ENCODE measurements around the gene ADGRE2.

Gene ADGRE2

GRCh38 chr19:14758816-14759215, 19.5 kb downstream of the ADGRE2 start:
- Histone ChIP-seq H4K20me1 (ENCODE audit: insufficient read depth, low read length) (no peaks in the 10 kb centered on the region), H3K4me1 (ENCODE audit: insufficient read depth, low read length) (no peaks in the 10 kb centered on the region), H3K9ac (ENCODE audit: low read depth, low read length) (no peak overlapping the region), H2AFZ (ENCODE audit: low read depth, low read length) (no peak overlapping the region), H3K27me3 (ENCODE audit: insufficient read depth, low read length, poor library complexity) (no peaks in the 10 kb centered on the region), H3K36me3 (ENCODE audit: insufficient read depth, low read length) (peaks cover 5% of the 10 kb centered on the region; the same call in 1 of the 2 replicates), H3K4me3 (ENCODE audit: low read depth in 1 of 2, low read length in 2 of 2) (no peak overlapping the region), H3K27ac (ENCODE audit: low read length) (no peak overlapping the region), H3K79me2 (ENCODE audit: insufficient read depth, low read length) (no peaks in the 10 kb centered on the region), H3K4me2 (ENCODE audit: insufficient read depth, low read length) (no peak overlapping the region), H3K9me3 (ENCODE audit: insufficient read depth, low read length, severe bottlenecking) (no peaks in the 10 kb centered on the region)
- TF ChIP-seq EZH2 (IDR thresholded peaks at IDR 0.05; ENCODE audit: borderline replicate concordance, low read depth, low read length, severe bottlenecking), result no peak
- TF ChIP-seq, protein P1, sequence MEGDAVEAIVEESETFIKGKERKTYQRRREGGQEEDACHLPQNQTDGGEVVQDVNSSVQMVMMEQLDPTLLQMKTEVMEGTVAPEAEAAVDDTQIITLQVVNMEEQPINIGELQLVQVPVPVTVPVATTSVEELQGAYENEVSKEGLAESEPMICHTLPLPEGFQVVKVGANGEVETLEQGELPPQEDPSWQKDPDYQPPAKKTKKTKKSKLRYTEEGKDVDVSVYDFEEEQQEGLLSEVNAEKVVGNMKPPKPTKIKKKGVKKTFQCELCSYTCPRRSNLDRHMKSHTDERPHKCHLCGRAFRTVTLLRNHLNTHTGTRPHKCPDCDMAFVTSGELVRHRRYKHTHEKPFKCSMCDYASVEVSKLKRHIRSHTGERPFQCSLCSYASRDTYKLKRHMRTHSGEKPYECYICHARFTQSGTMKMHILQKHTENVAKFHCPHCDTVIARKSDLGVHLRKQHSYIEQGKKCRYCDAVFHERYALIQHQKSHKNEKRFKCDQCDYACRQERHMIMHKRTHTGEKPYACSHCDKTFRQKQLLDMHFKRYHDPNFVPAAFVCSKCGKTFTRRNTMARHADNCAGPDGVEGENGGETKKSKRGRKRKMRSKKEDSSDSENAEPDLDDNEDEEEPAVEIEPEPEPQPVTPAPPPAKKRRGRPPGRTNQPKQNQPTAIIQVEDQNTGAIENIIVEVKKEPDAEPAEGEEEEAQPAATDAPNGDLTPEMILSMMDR (IDR thresholded peaks at IDR 0.05; ENCODE audit: borderline replicate concordance, extremely low read depth, low read length, poor library complexity, severe bottlenecking), result no peak
- ATAC-seq (ENCODE audit: insufficient read depth, low read depth) (no peak), DNase-seq (no peak)

DNA sequence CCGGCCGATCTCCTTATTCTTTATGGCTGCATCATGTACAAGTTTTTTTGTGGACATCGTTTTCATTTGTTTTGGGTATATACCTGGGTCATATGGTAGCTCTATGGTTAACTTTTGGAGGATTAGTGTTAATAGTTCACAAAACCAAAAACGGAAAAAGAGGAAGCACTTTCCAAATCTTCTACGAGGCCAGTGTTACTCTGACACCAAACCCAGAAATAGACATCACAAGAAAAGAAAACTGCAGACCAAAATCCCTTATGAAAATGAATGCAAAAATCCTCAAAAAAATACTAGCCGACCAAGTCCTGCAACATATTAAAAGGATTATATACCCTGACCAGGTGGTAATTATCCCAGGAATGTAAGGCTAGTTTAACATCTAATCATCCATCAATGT, 29.8 kb downstream of the ADGRE2 start:
- no peak for DNase-seq
- Histone ChIP-seq H4K20me1 (ENCODE audit: insufficient read depth, low read length) (no peaks in the 10 kb centered on the region), H3K4me1 (ENCODE audit: insufficient read depth, low read length) (no peaks in the 10 kb centered on the region), H3K27me3 (ENCODE audit: insufficient read depth, low read length, poor library complexity) (no peaks in the 10 kb centered on the region), H3K9me3 (ENCODE audit: insufficient read depth, low read length, severe bottlenecking) (no peaks in the 10 kb centered on the region), H3K36me3 (ENCODE audit: insufficient read depth, low read length) (peaks cover 23% of the 10 kb centered on the region), H3K27ac (ENCODE audit: low read length) (no peak overlapping the region), H3K9ac (ENCODE audit: low read depth, low read length) (no peak overlapping the region), H3K4me3 (ENCODE audit: low read depth in 1 of 2, low read length in 2 of 2) (no peak overlapping the region), H2AFZ (ENCODE audit: low read depth, low read length) (no peak overlapping the region), H3K4me2 (ENCODE audit: insufficient read depth, low read length) (no peak overlapping the region), H3K79me2 (ENCODE audit: insufficient read depth, low read length) (no peaks in the 10 kb centered on the region)
- no peak for TF ChIP-seq EZH2 (IDR thresholded peaks at IDR 0.05; ENCODE audit: borderline replicate concordance, low read depth, low read length, severe bottlenecking)
- TF ChIP-seq, protein P1 (IDR thresholded peaks at IDR 0.05; ENCODE audit: borderline replicate concordance, extremely low read depth, low read length, poor library complexity, severe bottlenecking), result no peak
- no peak for ATAC-seq (ENCODE audit: insufficient read depth, low read depth)

- DNase-seq (no peak), ATAC-seq (ENCODE audit: insufficient read depth, low read depth) (no peak)
- Histone ChIP-seq H3K36me3 (ENCODE audit: insufficient read depth, low read length) (peaks cover 32% of the 10 kb centered on the region), H3K27ac (ENCODE audit: low read length) (no peak overlapping the region), H3K9me3 (ENCODE audit: insufficient read depth, low read length, severe bottlenecking) (no peaks in the 10 kb centered on the region), H3K9ac (ENCODE audit: low read depth, low read length) (no peak overlapping the region), H3K27me3 (ENCODE audit: insufficient read depth, low read length, poor library complexity) (no peaks in the 10 kb centered on the region), H4K20me1 (ENCODE audit: insufficient read depth, low read length) (no peaks in the 10 kb centered on the region), H3K4me3 (ENCODE audit: low read depth in 1 of 2, low read length in 2 of 2) (no peak overlapping the region), H2AFZ (ENCODE audit: low read depth, low read length) (no peak overlapping the region), H3K4me2 (ENCODE audit: insufficient read depth, low read length) (no peak overlapping the region), H3K79me2 (ENCODE audit: insufficient read depth, low read length) (no peaks in the 10 kb centered on the region), H3K4me1 (ENCODE audit: insufficient read depth, low read length) (no peaks in the 10 kb centered on the region)
- TF ChIP-seq, protein P1 (IDR thresholded peaks at IDR 0.05; ENCODE audit: borderline replicate concordance, extremely low read depth, low read length, poor library complexity, severe bottlenecking), result no peak
- no peak for TF ChIP-seq EZH2 (IDR thresholded peaks at IDR 0.05; ENCODE audit: borderline replicate concordance, low read depth, low read length, severe bottlenecking)
These were observed 31.5 kb downstream of the ADGRE2 start for GRCh38 chr19:14746886-14747285.

GRCh38 chr19:14735915-14736314, 42.4 kb downstream of the ADGRE2 start:
- H3K4me2 ChIP-seq (ENCODE audit: insufficient read depth, low read length), result no peak overlapping the region
- no peaks in the 10 kb centered on the region for H3K27me3 ChIP-seq (ENCODE audit: insufficient read depth, low read length, poor library complexity)
- TF ChIP-seq, protein P1 (IDR thresholded peaks at IDR 0.05; ENCODE audit: borderline replicate concordance, extremely low read depth, low read length, poor library complexity, severe bottlenecking), result no peak
- TF ChIP-seq EZH2 (IDR thresholded peaks at IDR 0.05; ENCODE audit: borderline replicate concordance, low read depth, low read length, severe bottlenecking), result no peak
- no peak overlapping the region for H3K9ac ChIP-seq (ENCODE audit: low read depth, low read length)
- H3K4me1 ChIP-seq (ENCODE audit: insufficient read depth, low read length), result no peaks in the 10 kb centered on the region
- no peak overlapping the region for H3K4me3 ChIP-seq (ENCODE audit: low read depth in 1 of 2, low read length in 2 of 2)
- H3K27ac ChIP-seq (ENCODE audit: low read length), result no peak overlapping the region
- no peaks in the 10 kb centered on the region for H4K20me1 ChIP-seq (ENCODE audit: insufficient read depth, low read length)
- DNase-seq (no peak), ATAC-seq (ENCODE audit: insufficient read depth, low read depth) (no peak)
- H3K36me3 ChIP-seq (ENCODE audit: insufficient read depth, low read length), result 0 out of 2 replicates have a peak, but pooled peaks cover 3% of the 10 kb centered on the region
- H3K9me3 ChIP-seq (ENCODE audit: insufficient read depth, low read length, severe bottlenecking), result no peaks in the 10 kb centered on the region
- H2AFZ ChIP-seq (ENCODE audit: low read depth, low read length), result no peak overlapping the region
- H3K79me2 ChIP-seq (ENCODE audit: insufficient read depth, low read length), result no peaks in the 10 kb centered on the region
